ENCODE data around the gene STUB1.

STUB1 gene

DNA sequence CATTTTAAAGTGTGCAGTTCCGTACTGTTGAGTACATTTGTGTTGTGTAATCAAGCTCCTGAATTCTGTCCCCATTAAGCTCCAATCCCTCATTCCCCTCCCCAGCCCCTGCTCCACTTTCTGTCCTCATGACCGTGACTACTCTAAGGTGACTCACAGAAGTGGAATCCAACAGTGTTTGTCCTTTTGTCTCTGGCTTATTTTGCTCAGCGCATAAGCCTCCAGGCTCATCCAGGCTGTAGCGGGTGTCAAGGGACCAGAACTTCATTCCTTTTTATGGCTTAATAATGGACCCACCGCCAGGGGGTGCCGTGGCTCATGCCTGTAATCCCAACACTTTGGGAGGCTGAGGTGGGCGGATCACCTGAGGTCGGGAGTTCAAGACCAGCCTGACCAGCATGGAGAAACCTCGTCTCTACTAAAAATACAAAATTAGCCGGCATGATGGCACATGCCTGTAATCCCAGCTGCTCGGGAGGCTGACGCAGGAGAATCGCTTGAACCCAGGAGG is 32.6 kb downstream of the STUB1 start:
- DNase-seq (ENCODE audit: low read depth), result peak; percentile 95

GRCh38 chr16:714079-714478 is 33.9 kb downstream of the STUB1 start:
- DNase-seq (ENCODE audit: low read depth), result no peak

GRCh38 chr16:714558-715476 is 34.6 kb downstream of the STUB1 start, which contains the start of gene METRN:
Gene METRN (plus strand): TSS chr16:715118. CDS start chr16:715290, 172 bp downstream.
- DNase-seq (ENCODE audit: low read depth), result peak; percentile 35

GRCh38 chr16:715477-716199 is 35.4 kb downstream of the STUB1 start:
- no peak for DNase-seq (ENCODE audit: low read depth)

DNA sequence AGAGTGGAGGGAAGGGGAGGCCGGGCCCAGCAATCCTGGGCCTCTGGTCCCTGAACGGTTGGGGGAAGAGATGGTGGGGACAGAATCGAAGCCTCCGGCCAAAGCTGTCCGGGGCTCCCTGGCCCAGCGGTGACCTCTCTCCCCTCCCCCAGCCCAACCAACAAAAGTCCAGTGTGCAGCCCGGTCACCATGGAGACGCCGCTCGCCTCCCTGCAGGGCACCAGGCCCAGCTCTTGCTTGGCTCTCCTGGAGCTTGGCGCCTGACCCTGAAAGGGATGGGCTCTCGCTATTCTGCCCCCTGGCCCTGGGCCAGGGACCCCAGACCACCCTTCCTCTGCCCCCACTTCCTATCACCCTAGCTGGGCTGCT is 36.0 kb downstream of the STUB1 start:
- DNase-seq (ENCODE audit: low read depth), result no peak

DNA sequence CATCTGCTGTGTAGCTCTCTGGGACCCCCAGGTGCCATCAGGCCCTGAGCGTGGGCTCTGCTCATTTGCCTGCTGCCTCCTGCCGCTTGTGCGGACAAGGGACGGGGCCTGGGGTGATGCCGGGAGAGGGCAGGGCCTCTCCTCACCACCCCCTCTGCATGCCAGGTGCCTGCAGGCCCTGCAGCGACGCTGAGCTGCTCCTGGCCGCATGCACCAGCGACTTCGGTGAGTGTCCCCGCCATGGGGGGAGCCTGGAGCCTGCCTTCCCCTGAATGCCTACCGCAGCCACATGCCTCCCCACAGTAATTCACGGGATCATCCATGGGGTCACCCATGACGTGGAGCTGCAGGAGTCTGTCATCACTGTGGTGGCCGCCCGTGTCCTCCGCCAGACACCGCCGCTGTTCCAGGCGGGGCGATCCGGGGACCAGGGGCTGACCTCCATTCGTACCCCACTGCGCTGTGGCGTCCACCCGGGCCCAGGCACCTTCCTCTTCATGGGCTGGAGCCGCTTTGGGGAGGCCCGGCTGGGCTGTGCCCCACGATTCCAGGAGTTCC is 36.6 kb downstream of the STUB1 start:
- DNase-seq (ENCODE audit: low read depth), result no peak

- DNase-seq (ENCODE audit: low read depth), result no peak
These were observed 37.4 kb downstream of the STUB1 start for GRCh38 chr16:717450-718245.

- DNase-seq (ENCODE audit: low read depth), result no peak
These were observed 38.2 kb downstream of the STUB1 start for GRCh38 chr16:718389-718788.

- DNase-seq (ENCODE audit: low read depth), result no peak
These were observed 38.7 kb downstream of the STUB1 start for GRCh38 chr16:718922-719321.

DNA sequence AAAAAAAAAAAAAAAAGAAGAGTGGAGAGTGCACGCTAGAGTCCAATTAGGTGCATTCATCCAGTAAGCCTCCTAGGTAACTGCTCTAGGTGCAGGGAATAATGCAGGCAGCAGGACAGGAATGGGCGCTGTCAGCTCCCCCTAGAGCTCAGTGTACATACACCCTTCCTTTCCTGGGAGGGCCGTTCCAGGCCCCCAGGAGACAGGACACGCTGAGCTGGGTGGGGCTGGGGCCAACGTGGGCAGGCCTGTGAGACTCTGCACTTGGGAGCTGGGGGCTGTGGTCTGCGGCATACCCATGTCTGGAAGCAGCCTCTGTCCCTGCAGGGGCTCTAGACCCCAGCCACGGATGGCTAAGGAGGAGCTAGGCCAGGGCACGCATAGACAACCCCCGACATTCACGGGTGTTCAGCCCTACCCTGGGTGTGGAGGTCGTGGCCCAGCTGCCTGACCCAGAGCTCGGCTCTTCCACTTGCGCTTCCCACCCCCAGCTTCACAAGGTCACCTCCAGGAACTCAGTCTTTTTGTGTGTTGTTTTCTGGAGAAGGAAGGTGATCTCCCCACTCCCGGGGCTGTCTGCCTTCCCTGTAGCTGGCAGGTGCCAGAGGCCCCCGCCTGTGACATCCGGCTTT is 39.7 kb downstream of the STUB1 start:
- DNase-seq (ENCODE audit: low read depth), result no peak

- no peak for DNase-seq (ENCODE audit: low read depth)
These were observed 40.3 kb downstream of the STUB1 start for GRCh38 chr16:720447-720989.

GRCh38 chr16:720990-721764 is 41.0 kb downstream of the STUB1 start, which contains the start of gene ANTKMT:
Gene ANTKMT (plus strand): TSS chr16:721146. CDS start chr16:721275, 129 bp downstream.
- DNase-seq (ENCODE audit: low read depth), result no peak

DNA sequence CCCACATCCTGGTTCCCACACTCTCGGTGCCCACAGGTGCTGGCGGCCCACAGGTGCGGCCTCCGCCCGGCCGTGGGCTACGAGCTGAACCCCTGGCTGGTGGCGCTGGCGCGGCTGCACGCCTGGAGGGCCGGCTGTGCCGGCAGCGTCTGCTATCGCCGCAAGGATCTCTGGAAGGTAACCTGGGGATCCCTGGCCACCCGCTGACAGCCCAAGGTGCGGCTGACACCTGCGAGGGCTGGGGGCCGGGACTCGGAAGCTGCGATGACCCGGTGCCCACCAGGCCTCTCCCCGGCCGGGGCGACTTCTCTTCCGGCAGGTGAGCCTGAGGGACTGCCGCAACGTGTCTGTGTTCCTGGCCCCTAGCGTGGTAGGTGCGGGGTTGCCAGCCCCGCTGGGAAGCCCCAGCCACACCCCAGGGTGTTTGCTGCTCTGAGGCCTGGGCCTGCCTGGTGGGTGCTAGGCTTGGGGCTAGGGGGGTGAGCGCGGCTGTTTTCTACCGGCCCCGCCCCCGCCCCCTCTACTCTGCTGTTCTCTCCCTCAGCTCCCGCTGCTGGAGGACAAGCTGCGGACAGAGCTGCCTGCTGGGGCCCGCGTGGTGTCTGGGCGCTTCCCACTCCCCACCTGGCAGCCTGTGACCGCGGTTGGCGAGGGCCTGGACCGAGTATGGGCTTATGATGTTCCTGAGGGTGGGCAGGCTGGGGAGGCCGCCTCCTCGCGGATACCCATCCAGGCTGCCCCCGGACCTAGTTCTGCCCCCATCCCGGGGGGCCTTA is 41.7 kb downstream of the STUB1 start:
- no peak for DNase-seq (ENCODE audit: low read depth)

DNA sequence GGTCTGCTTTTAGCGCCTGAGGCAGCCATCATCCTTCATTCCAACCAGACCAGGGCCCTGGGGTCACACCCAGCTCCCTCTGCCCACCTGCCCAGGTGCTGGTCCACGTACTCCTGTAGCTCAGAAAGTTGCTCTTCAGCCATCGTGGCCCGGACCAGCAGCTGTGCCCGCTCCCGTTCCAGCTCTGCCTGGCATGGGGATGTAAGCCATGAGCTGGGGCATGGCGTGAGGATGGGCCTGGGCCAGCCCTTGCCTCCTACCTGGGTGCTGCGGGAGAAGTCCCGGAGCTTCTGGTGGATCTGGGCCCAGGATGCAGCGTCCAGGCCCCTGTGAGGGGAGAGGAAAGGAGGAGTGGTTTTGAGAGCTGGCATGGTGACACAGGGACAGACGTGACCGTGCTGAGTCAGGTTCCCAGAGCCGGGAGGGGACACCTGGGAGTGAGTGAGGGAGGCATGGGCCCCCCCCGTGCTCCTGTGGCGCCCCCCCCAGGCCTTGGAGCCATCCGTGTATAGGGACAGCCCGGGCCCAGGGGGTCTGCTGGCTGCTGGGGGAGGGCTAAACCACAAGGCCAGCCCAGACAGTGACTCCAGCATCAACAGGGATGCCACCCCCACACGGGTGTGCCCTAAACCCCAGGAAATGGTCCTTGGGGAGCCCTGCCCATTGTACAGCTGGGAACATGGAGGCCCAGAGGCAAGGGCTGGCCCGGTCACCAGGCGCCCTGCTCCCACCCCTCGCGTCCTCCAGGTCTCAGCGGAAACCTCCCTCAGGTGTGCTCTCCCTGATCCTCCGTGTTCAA is 42.8 kb downstream of the STUB1 start:
- DNase-seq (ENCODE audit: low read depth), result no peak

- DNase-seq (ENCODE audit: low read depth), result no peak
These were observed 43.5 kb downstream of the STUB1 start for GRCh38 chr16:723695-724094.

- DNase-seq (ENCODE audit: low read depth), result no peak
These were observed 44.2 kb downstream of the STUB1 start for GRCh38 chr16:724188-725040.

GRCh38 chr16:725041-725376 is 44.8 kb downstream of the STUB1 start:
- no peak for DNase-seq (ENCODE audit: low read depth)

All from GM04503 (cell line).